Calu3 (cell line): Measurements from ENCODE around the gene SMTNL2. TPM values are rescaled to one million over a fixed set of nuclear protein-coding genes. Genes with fewer than 3 reads are reported as not detected.

Experiments used
- BruUV-seq: library from RNA; stranded (reverse); fragments of 400-500 nt; replicated peaks from 2 replicates; lab custom pipeline; 2021; lab: Mats Ljungman, UMichigan
- CTCF ChIA-PET: fragments of 300-600 bp; sonication (Branson Sonifier 250); formaldehyde crosslinking; loops from one replicate; lab custom pipeline; 2022; ENCODE audit warnings: antibody characterized with exemption; lab: Charles Lee
- DNase-seq: peaks from one replicate; pipeline ENCODE4 v3.0.0; 2022
- H3K27ac Mint-ChIP-seq: one replicate; pipeline ENCODE4 v1.8.0; 2022; ENCODE audit warnings: mixed read lengths; ENCODE audit not compliant: unreplicated experiment
- H3K27me3 Mint-ChIP-seq: one replicate; pipeline ENCODE4 v1.8.0; 2022; ENCODE audit warnings: mixed read lengths; ENCODE audit not compliant: unreplicated experiment
- H3K36me3 Mint-ChIP-seq: one replicate; pipeline ENCODE4 v1.8.0; 2022; ENCODE audit warnings: mild to moderate bottlenecking, moderate library complexity, mixed read lengths; ENCODE audit not compliant: insufficient read depth, unreplicated experiment
- H3K4me1 Mint-ChIP-seq: one replicate; pipeline ENCODE4 v1.8.0; 2022; ENCODE audit warnings: mild to moderate bottlenecking, low read depth, mixed read lengths; ENCODE audit not compliant: unreplicated experiment
- H3K4me3 Mint-ChIP-seq: one replicate; pipeline ENCODE4 v1.8.0; 2022; ENCODE audit warnings: mild to moderate bottlenecking, low read depth, moderate library complexity, mixed read lengths; ENCODE audit not compliant: unreplicated experiment
- H3K9me3 Mint-ChIP-seq: one replicate; pipeline ENCODE4 v1.8.0; 2022; ENCODE audit warnings: low read depth, mixed read lengths; ENCODE audit not compliant: unreplicated experiment
- intact Hi-C: fragments of 100-400 bp; cut with micrococcal nuclease; formaldehyde crosslinking; loops from one replicate; pipeline ENCODE4 v1.10.0; 2022; ENCODE audit not compliant: unreplicated experiment
- total RNA-seq: library from RNA; stranded (reverse); gene quantifications from 2 replicates; pipeline ENCODE4 v1.2.3, GENCODE V29; 2022
- TF ChIP-seq, protein P1 (sequence below): fragments of 200-600 bp; IDR thresholded peaks from one replicate; pipeline ENCODE4 v1.8.0; 2022; ENCODE audit warnings: antibody characterized with exemption; ENCODE audit not compliant: unreplicated experiment

SMTNL2 gene
- total RNA-seq, 1 experiment from 2014 or later, result not detected

DNA sequence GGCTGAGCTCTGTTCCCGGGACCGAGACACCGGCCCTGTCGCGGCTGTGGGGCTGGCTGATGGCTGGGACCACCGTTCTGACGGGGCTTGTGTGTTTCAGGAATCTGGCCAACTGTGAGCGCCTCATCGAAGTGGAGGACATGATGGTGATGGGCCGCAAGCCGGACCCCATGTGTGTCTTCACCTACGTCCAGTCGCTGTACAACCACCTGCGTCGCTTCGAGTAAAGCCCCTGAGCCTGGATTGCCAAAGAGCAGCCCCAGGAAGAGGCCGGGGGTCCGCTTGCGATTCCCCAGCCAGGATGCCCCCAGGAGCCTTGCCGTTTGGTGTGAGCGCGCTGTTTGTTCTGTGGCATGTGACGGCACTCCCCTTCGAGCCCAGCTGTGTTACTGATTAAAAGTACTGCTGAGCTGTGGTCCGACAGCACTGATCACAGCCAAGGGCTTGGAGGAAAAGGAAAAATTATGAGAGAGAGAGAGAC, 23.0 kb downstream of the SMTNL2 start:
- TF ChIP-seq, protein P1, sequence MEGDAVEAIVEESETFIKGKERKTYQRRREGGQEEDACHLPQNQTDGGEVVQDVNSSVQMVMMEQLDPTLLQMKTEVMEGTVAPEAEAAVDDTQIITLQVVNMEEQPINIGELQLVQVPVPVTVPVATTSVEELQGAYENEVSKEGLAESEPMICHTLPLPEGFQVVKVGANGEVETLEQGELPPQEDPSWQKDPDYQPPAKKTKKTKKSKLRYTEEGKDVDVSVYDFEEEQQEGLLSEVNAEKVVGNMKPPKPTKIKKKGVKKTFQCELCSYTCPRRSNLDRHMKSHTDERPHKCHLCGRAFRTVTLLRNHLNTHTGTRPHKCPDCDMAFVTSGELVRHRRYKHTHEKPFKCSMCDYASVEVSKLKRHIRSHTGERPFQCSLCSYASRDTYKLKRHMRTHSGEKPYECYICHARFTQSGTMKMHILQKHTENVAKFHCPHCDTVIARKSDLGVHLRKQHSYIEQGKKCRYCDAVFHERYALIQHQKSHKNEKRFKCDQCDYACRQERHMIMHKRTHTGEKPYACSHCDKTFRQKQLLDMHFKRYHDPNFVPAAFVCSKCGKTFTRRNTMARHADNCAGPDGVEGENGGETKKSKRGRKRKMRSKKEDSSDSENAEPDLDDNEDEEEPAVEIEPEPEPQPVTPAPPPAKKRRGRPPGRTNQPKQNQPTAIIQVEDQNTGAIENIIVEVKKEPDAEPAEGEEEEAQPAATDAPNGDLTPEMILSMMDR, result no peak
- intact Hi-C loops, result no loop called here
- no TSS peak for BruUV-seq
- Mint-ChIP-seq H3K4me3 (no peak overlapping the region), H3K4me1 (no peaks in the 10 kb centered on the region), H3K27ac (no peak overlapping the region), H3K36me3 (no peaks in the 10 kb centered on the region), H3K9me3 (no peaks in the 10 kb centered on the region), H3K27me3 (peaks cover 73% of the 10 kb centered on the region)
- CTCF ChIA-PET, result no interaction called here
- no peak for DNase-seq

DNA sequence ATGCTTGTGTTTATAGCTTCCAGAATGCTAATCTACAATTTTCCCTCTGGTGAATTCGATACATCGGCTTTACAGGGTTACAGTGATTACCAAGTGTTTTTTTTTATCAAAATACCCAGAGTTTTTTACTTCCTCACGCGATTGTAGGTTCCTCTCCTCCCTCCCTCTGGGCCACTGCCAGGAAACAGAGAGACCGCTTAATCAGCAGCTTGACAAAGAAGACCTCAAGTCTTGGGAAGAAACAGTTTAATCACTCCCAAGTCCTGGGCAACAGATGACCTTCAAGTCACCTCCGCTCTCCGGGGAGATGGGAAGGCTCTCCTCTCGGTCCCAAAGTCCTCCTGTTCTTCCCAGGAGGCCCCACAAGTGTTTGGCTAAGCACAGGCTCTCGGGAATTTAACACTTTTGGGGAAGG, 23.5 kb downstream of the SMTNL2 start:
- peaks cover 70% of the 10 kb centered on the region for H3K27me3 Mint-ChIP-seq
- no peak overlapping the region for H3K4me3 Mint-ChIP-seq
- no peaks in the 10 kb centered on the region for H3K9me3 Mint-ChIP-seq
- intact Hi-C loops, result no loop called here
- H3K27ac Mint-ChIP-seq, result no peak overlapping the region
- H3K36me3 Mint-ChIP-seq, result no peaks in the 10 kb centered on the region
- no peak for DNase-seq
- no peaks in the 10 kb centered on the region for H3K4me1 Mint-ChIP-seq
- CTCF ChIA-PET, result no interaction called here
- TF ChIP-seq, protein P1, result no peak
- no TSS peak for BruUV-seq

DNA sequence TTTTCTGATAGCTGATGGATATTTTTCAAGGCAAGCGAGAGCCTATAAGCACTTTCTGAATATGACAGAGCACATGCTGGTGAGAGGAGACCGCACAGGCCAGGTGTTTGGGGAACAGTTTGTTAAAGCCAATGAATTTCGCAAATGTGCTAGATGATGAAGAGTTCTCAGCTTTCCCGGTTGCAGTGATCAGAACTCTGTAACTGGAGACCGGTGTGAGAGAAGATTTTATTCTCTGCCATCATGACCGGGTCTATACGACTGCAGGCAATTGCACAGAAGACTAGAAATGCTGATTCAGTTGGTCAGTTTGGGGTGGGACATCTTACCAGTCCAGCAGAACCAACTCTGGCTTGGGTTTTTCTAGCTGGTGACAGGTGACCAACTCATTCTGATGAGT, 25.4 kb downstream of the SMTNL2 start:
- no peaks in the 10 kb centered on the region for H3K4me1 Mint-ChIP-seq
- H3K36me3 Mint-ChIP-seq, result no peaks in the 10 kb centered on the region
- H3K4me3 Mint-ChIP-seq, result no peak overlapping the region
- intact Hi-C loops, result no loop called here
- no TSS peak for BruUV-seq
- TF ChIP-seq, protein P1, result no peak
- CTCF ChIA-PET, result interaction anchor here (0.7 kb wide), 1 partner anchor 89 kb away, joined by 3 read pairs; no protein-coding TSS in a partner anchor
- H3K9me3 Mint-ChIP-seq, result no peaks in the 10 kb centered on the region
- H3K27ac Mint-ChIP-seq, result no peak overlapping the region
- H3K27me3 Mint-ChIP-seq, result peaks cover 50% of the 10 kb centered on the region
- DNase-seq, result no peak

DNA sequence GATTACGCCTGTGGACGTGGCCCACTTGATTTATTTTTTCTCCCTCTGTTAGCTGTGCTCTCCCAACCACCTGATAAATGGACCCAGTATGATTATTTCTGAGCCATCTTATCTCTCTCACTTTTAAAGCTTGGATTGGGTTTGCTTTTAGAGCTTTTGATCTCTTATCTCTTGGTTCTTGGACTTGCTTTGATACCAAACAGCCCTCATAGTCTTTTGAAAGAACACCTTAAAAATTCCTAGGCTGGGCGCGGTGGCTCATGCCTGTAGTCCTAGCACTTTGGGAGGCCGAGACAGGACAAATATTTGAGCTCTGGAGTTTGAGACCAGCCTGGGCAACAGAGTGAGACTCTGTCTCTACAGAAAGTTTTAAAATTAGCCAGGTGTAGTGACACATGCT, 25.8 kb downstream of the SMTNL2 start:
- intact Hi-C loops, result no loop called here
- H3K36me3 Mint-ChIP-seq, result no peaks in the 10 kb centered on the region
- no peaks in the 10 kb centered on the region for H3K9me3 Mint-ChIP-seq
- no peak for DNase-seq
- CTCF ChIA-PET, result interaction anchor here (0.7 kb wide), 1 partner anchor 89 kb away, joined by 3 read pairs; no protein-coding TSS in a partner anchor
- BruUV-seq, result no TSS peak
- peaks cover 50% of the 10 kb centered on the region for H3K27me3 Mint-ChIP-seq
- no peak overlapping the region for H3K4me3 Mint-ChIP-seq
- TF ChIP-seq, protein P1, result no peak
- H3K4me1 Mint-ChIP-seq, result no peaks in the 10 kb centered on the region
- no peak overlapping the region for H3K27ac Mint-ChIP-seq
